Activated T-cell treated with anti-CD3 and anti-CD28 coated beads, Interleukin-2, amount 50 U/mL, for 48 hours (primary cell): ENCODE data around the gene PTS.
"Not testable (repeated sequence)": the region's sequence is repeated elsewhere in the genome, so short reads cannot be mapped to it uniquely, and the experiment has no call there.

Experiments used
- DNase-seq, 2 experiments: peaks; one replicate each; pipeline ENCODE4 v3.0.0-alpha.2; 2020

PTS gene

GRCh38 chr11:112226062-112226830, at the start of gene PTS:
Gene PTS (plus strand): TSS chr11:112226428. CDS start chr11:112226444, 16 bp downstream.
- DNase-seq: peak; percentile 87 to 90

- no peak for DNase-seq
Observed at GRCh38 chr11:112177589-112177988, 48.6 kb upstream of the PTS start.

- DNase-seq: no peak
Observed at GRCh38 chr11:112178428-112178827, 47.8 kb upstream of the PTS start.

- DNase-seq: no peak
Observed at GRCh38 chr11:112178936-112179335, 47.3 kb upstream of the PTS start.

- no peak for DNase-seq
Observed at GRCh38 chr11:112179601-112180000, 46.6 kb upstream of the PTS start.

- no peak for DNase-seq
Observed at GRCh38 chr11:112182867-112183266, 43.4 kb upstream of the PTS start.

- DNase-seq: no peak
Observed at GRCh38 chr11:112185883-112186282, 40.3 kb upstream of the PTS start.

GRCh38 chr11:112186304-112186703, 39.9 kb upstream of the PTS start:
- DNase-seq: no peak

GRCh38 chr11:112195113-112195512, 31.1 kb upstream of the PTS start:
- not testable (repeated sequence) for DNase-seq

GRCh38 chr11:112195951-112196351, 30.3 kb upstream of the PTS start:
- no peak for DNase-seq

- no peak for DNase-seq
Observed at GRCh38 chr11:112196519-112197087, 29.6 kb upstream of the PTS start.

- DNase-seq: not testable (repeated sequence)
Observed at GRCh38 chr11:112199101-112199500, 27.1 kb upstream of the PTS start.

- no peak for DNase-seq
Observed at GRCh38 chr11:112200252-112200651, 26.0 kb upstream of the PTS start.

GRCh38 chr11:112206071-112206470, 20.2 kb upstream of the PTS start:
- no peak for DNase-seq

GRCh38 chr11:112210890-112211289, 15.3 kb upstream of the PTS start:
- DNase-seq: no peak

- no peak for DNase-seq
Observed at GRCh38 chr11:112211536-112211935, 14.7 kb upstream of the PTS start.

GRCh38 chr11:112212290-112212689, 13.9 kb upstream of the PTS start:
- DNase-seq: no peak

- DNase-seq: no peak
Observed at GRCh38 chr11:112212710-112213109, 13.5 kb upstream of the PTS start.

- DNase-seq: no peak
Observed at GRCh38 chr11:112213753-112214152, 12.5 kb upstream of the PTS start.

GRCh38 chr11:112215621-112216020, 10.6 kb upstream of the PTS start:
- no peak for DNase-seq

- DNase-seq: no peak
Observed at GRCh38 chr11:112216561-112217105, 9.6 kb upstream of the PTS start.

GRCh38 chr11:112219476-112220232, 6.6 kb upstream of the PTS start:
- peak; percentile 39 to 45 for DNase-seq

- no peak for DNase-seq
Observed at GRCh38 chr11:112221274-112221835, 4.9 kb upstream of the PTS start.
